ENCODE results near the gene STAT5B.

Gene STAT5B

GRCh38 chr17:42153919-42154742 lies 122.1 kb downstream of the STAT5B start:
- Histone ChIP-seq H3K4me3 (ENCODE audit: low read length) (peak overlapping the region; percentile 96), H3K9ac (ENCODE audit: low read depth, low read length) (peak overlapping the region; percentile 99), H3K4me1 (ENCODE audit: control insufficient read depth, insufficient read depth, low read length) (peaks cover 11% of the 10 kb centered on the region), H3K4me2 (ENCODE audit: low read length) (peak overlapping the region; percentile 94), H3K9me3 (replicated peaks; ENCODE audit: low read length) (no peaks in the 10 kb centered on the region), H3K36me3 (ENCODE audit: insufficient read depth, low read length) (peaks cover 6% of the 10 kb centered on the region), H3K27me3 (ENCODE audit: control insufficient read depth, insufficient read depth, low read length) (no peaks in the 10 kb centered on the region)

Measured in skeletal muscle satellite cell (primary cell).